PC-9 (cell line): ENCODE results near the gene AFAP1L1.

Source experiments
- EZH2 ChIP-seq: fragments of 200-600 bp; sonication (generic); IDR thresholded peaks from 2 replicates; pipeline ENCODE4 v1.8.0; 2017; ENCODE audit warnings: antibody characterized with exemption, low read depth
- TF ChIP-seq, protein P1 (sequence below): fragments of 200-600 bp; sonication (generic); conservative IDR thresholded peaks from 2 replicates; pipeline ENCODE4 v1.6.1; 2017; ENCODE audit warnings: mixed run types, antibody characterized with exemption, mild to moderate bottlenecking, moderate library complexity

DNA sequence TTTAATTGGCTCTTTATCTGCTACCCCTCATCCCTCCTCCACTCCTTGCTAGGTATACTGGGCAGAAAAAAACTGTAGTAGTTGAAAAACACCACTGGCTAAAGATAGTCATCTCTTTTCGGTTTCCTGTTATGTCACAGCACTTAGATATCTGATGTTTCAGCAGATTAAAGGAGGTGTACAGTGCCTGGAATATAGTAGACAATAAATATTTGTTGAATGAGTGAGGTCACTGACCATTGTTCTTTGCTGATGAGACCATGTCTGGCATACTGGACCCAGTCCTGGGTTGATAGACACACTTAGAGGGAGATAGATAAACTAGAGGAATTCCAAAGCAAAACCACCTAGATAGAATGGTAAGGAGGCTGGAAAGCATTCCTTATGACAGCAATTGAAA, 76.9 kb downstream of the AFAP1L1 start:
- TF ChIP-seq, protein P1, sequence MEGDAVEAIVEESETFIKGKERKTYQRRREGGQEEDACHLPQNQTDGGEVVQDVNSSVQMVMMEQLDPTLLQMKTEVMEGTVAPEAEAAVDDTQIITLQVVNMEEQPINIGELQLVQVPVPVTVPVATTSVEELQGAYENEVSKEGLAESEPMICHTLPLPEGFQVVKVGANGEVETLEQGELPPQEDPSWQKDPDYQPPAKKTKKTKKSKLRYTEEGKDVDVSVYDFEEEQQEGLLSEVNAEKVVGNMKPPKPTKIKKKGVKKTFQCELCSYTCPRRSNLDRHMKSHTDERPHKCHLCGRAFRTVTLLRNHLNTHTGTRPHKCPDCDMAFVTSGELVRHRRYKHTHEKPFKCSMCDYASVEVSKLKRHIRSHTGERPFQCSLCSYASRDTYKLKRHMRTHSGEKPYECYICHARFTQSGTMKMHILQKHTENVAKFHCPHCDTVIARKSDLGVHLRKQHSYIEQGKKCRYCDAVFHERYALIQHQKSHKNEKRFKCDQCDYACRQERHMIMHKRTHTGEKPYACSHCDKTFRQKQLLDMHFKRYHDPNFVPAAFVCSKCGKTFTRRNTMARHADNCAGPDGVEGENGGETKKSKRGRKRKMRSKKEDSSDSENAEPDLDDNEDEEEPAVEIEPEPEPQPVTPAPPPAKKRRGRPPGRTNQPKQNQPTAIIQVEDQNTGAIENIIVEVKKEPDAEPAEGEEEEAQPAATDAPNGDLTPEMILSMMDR, result no peak
- no peak for TF ChIP-seq EZH2
